ENCODE data around the gene EYS. TPM values are rescaled to one million over a fixed set of nuclear protein-coding genes. Genes with fewer than 3 reads are reported as not detected.
"Not testable (repeated sequence)": the region's sequence is repeated elsewhere in the genome, so short reads cannot be mapped to it uniquely, and the experiment has no call there.

Gene EYS
- total RNA-seq, 2 experiments from 2014 or later = not detected

- H3K4me1 Mint-ChIP-seq (ENCODE audit: low read depth); H3K27me3 Mint-ChIP-seq (ENCODE audit: low read depth); H3K4me3 Mint-ChIP-seq; intact Hi-C loops (cut with micrococcal nuclease); CTCF ChIA-PET; H3K27ac Mint-ChIP-seq; H3K36me3 Mint-ChIP-seq (ENCODE audit: low read depth); DNase-seq: not testable (repeated sequence)
- peaks cover 16% of the 10 kb centered on the region for H3K9me3 Mint-ChIP-seq
Measured at GRCh38 chr6:65002882-65003281, 704.1 kb downstream of the EYS start.

DNA sequence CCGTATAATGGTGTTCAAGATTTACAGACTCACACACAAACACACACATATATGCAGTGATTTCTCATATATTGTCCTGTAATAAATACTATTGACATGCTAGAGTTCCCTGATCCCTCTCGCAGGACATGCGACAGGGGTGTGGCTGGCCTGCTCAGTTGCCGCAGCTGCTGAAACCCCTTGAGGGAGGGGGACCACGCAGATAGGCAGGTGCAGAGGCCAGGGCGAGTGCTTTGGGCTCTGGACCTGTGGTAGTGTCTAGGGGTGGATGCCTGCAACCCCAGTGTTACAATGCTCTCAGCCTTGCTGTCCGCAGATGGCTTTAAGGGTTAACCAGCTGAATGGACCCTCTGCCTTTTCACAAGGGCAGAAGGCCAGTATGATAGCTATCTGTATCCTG is 706.2 kb downstream of the EYS start:
- Mint-ChIP-seq H3K27me3 (ENCODE audit: low read depth) (no peaks in the 10 kb centered on the region), H3K4me3 (no peak overlapping the region), H3K4me1 (ENCODE audit: low read depth) (no peaks in the 10 kb centered on the region), H3K27ac (no peak overlapping the region), H3K9me3 (peaks cover 13% of the 10 kb centered on the region), H3K36me3 (ENCODE audit: low read depth) (no peaks in the 10 kb centered on the region)
- CTCF ChIA-PET = no interaction called here
- intact Hi-C loops (cut with micrococcal nuclease) = no loop called here
- DNase-seq = no peak

- intact Hi-C loops (cut with micrococcal nuclease) = no loop called here
Measured at GRCh38 chr6:64998204-64998603, 708.8 kb downstream of the EYS start.

GRCh38 chr6:64996301-64996700 is 710.7 kb downstream of the EYS start:
- CTCF ChIA-PET = no interaction called here
- DNase-seq = no peak
- no peak overlapping the region for H3K27ac Mint-ChIP-seq
- intact Hi-C loops (cut with micrococcal nuclease) = no loop called here
- H3K4me3 Mint-ChIP-seq = no peak overlapping the region
- no peaks in the 10 kb centered on the region for H3K4me1 Mint-ChIP-seq (ENCODE audit: low read depth)
- peaks cover 8% of the 10 kb centered on the region for H3K9me3 Mint-ChIP-seq
- H3K36me3 Mint-ChIP-seq (ENCODE audit: low read depth) = no peaks in the 10 kb centered on the region
- H3K27me3 Mint-ChIP-seq (ENCODE audit: low read depth) = no peaks in the 10 kb centered on the region

More at GRCh38 chr6:64998204-64998603, 708.8 kb downstream of the EYS start:
- H3K27ac Mint-ChIP-seq = no peak overlapping the region
- no peaks in the 10 kb centered on the region for H3K4me1 Mint-ChIP-seq (ENCODE audit: low read depth)
- no peaks in the 10 kb centered on the region for H3K27me3 Mint-ChIP-seq (ENCODE audit: low read depth)
- no peaks in the 10 kb centered on the region for H3K36me3 Mint-ChIP-seq (ENCODE audit: low read depth)
- H3K4me3 Mint-ChIP-seq = no peak overlapping the region
- CTCF ChIA-PET = no interaction called here
- no peak for DNase-seq
- peaks cover 7% of the 10 kb centered on the region for H3K9me3 Mint-ChIP-seq

DNA sequence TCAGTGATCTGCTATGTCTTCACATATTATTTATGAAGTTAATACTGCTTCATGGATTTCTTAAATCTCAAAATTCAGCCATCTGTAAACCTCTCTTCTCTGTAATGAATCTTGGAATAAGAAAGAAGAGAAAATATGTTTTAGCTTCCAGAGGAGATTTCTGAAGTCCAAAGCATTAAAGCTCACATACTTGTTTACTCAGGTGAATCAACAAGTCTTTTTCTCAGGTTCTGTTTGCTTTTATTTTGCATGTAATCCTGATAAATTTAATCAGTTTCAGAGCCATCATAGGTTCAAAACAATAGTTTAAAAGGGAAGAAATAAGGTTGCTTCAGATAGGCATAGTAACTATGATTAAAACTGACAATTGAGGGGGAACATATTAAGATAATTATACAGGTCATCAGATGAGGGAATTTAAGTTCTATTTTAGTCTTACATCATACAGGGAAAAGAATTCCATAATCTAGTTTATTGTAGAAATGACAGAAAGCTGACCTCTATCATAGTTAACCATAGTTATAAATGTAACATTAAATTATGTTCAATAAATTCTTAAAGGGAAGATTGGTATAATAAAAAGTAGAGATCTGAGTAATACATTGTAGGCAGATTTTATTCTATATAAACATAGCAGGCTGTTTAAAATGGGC is 716.2 kb downstream of the EYS start:
- Mint-ChIP-seq H3K9me3 (peaks cover 4% of the 10 kb centered on the region), H3K36me3 (ENCODE audit: low read depth) (no peaks in the 10 kb centered on the region), H3K4me3 (no peak overlapping the region), H3K27ac (no peak overlapping the region), H3K27me3 (ENCODE audit: low read depth) (no peaks in the 10 kb centered on the region), H3K4me1 (ENCODE audit: low read depth) (no peaks in the 10 kb centered on the region)
- CTCF ChIA-PET = interaction anchor here (1.2 kb wide), 1 partner anchor 22 kb away, joined by 3 read pairs; no protein-coding TSS in a partner anchor
- no peak for DNase-seq
- intact Hi-C loops (cut with micrococcal nuclease) = no loop called here

DNA sequence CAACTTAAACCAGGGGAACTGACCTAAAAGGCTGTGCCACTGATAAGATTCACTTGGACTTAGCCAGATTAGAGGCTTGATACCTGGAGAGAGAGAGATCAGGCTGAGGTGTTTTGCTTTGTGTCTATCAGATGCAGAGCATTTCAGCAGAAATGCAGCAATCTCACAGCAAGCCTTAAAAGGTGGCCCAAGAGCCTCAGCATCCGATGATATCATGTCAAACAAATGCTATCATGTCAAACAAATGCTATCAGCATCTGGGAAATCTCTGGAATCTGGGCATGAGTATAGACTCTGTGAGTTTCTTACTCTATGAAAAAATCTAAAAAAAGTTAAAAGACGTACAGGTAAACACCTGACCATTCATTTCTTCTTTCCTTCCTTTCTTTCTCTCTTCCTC is 718.9 kb downstream of the EYS start:
- Mint-ChIP-seq H3K9me3 (peaks cover 5% of the 10 kb centered on the region), H3K27ac (no peak overlapping the region), H3K36me3 (ENCODE audit: low read depth) (no peaks in the 10 kb centered on the region), H3K27me3 (ENCODE audit: low read depth) (no peaks in the 10 kb centered on the region), H3K4me3 (no peak overlapping the region), H3K4me1 (ENCODE audit: low read depth) (no peaks in the 10 kb centered on the region)
- no peak for DNase-seq
- intact Hi-C loops (cut with micrococcal nuclease) = no loop called here
- CTCF ChIA-PET = no interaction called here

GRCh38 chr6:64987066-64987465 is 720.0 kb downstream of the EYS start:
- no peaks in the 10 kb centered on the region for H3K36me3 Mint-ChIP-seq (ENCODE audit: low read depth)
- no peak for DNase-seq
- CTCF ChIA-PET = interaction anchor here (1.0 kb wide), 1 partner anchor 9 kb away, joined by 3 read pairs; no protein-coding TSS in a partner anchor
- no peak overlapping the region for H3K27ac Mint-ChIP-seq
- peaks cover 2% of the 10 kb centered on the region for H3K9me3 Mint-ChIP-seq
- no peak overlapping the region for H3K4me3 Mint-ChIP-seq
- intact Hi-C loops (cut with micrococcal nuclease) = no loop called here
- H3K27me3 Mint-ChIP-seq (ENCODE audit: low read depth) = no peaks in the 10 kb centered on the region
- H3K4me1 Mint-ChIP-seq (ENCODE audit: low read depth) = no peaks in the 10 kb centered on the region

DNA sequence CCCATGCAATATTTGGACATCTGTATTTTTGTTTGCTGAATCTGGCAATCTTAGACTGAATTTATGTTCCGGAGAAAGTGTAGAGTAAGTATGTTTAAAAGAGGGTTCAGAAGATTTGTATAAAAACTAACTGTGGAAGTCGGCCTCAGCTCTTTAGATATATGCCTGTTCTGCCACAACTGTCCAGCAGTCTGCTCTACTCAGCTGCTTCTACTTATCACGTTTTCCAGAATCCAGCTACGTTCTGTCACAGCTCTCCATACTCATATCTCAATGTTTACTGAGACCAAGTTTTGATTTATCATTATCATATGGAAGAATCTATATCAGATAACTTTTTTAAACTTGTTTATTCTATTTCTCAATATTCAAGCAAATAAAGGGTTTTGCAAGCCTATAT is 721.3 kb downstream of the EYS start:
- CTCF ChIA-PET = no interaction called here
- no peaks in the 10 kb centered on the region for H3K4me1 Mint-ChIP-seq (ENCODE audit: low read depth)
- H3K9me3 Mint-ChIP-seq = peaks cover 3% of the 10 kb centered on the region
- H3K27me3 Mint-ChIP-seq (ENCODE audit: low read depth) = no peaks in the 10 kb centered on the region
- intact Hi-C loops (cut with micrococcal nuclease) = no loop called here
- H3K36me3 Mint-ChIP-seq (ENCODE audit: low read depth) = no peaks in the 10 kb centered on the region
- DNase-seq = no peak
- no peak overlapping the region for H3K27ac Mint-ChIP-seq
- no peak overlapping the region for H3K4me3 Mint-ChIP-seq

- no peaks in the 10 kb centered on the region for H3K36me3 Mint-ChIP-seq (ENCODE audit: low read depth)
- peaks cover 3% of the 10 kb centered on the region for H3K9me3 Mint-ChIP-seq
- CTCF ChIA-PET = interaction anchor here (0.7 kb wide), 1 partner anchor 269 kb away, joined by 4 read pairs; no protein-coding TSS in a partner anchor
- no peaks in the 10 kb centered on the region for H3K27me3 Mint-ChIP-seq (ENCODE audit: low read depth)
- H3K27ac Mint-ChIP-seq = no peak overlapping the region
- no peak overlapping the region for H3K4me3 Mint-ChIP-seq
- intact Hi-C loops (cut with micrococcal nuclease) = no loop called here
- no peaks in the 10 kb centered on the region for H3K4me1 Mint-ChIP-seq (ENCODE audit: low read depth)
- DNase-seq = no peak
Measured at GRCh38 chr6:64984948-64985347, 722.1 kb downstream of the EYS start.

- no peak overlapping the region for H3K27ac Mint-ChIP-seq
- H3K4me1 Mint-ChIP-seq (ENCODE audit: low read depth) = no peaks in the 10 kb centered on the region
- H3K36me3 Mint-ChIP-seq (ENCODE audit: low read depth) = no peaks in the 10 kb centered on the region
- CTCF ChIA-PET = no interaction called here
- DNase-seq = no peak
- H3K27me3 Mint-ChIP-seq (ENCODE audit: low read depth) = no peaks in the 10 kb centered on the region
- intact Hi-C loops (cut with micrococcal nuclease) = no loop called here
- H3K4me3 Mint-ChIP-seq = no peak overlapping the region
- peaks cover 7% of the 10 kb centered on the region for H3K9me3 Mint-ChIP-seq
Measured at GRCh38 chr6:64983089-64983488, 723.9 kb downstream of the EYS start.

- no peak for DNase-seq
- no peaks in the 10 kb centered on the region for H3K27me3 Mint-ChIP-seq (ENCODE audit: low read depth)
- no peaks in the 10 kb centered on the region for H3K4me1 Mint-ChIP-seq (ENCODE audit: low read depth)
- CTCF ChIA-PET = no interaction called here
- intact Hi-C loops (cut with micrococcal nuclease) = no loop called here
- no peak overlapping the region for H3K4me3 Mint-ChIP-seq
- no peaks in the 10 kb centered on the region for H3K36me3 Mint-ChIP-seq (ENCODE audit: low read depth)
- peaks cover 2% of the 10 kb centered on the region for H3K9me3 Mint-ChIP-seq
- no peak overlapping the region for H3K27ac Mint-ChIP-seq
Measured at GRCh38 chr6:64973142-64973541, 733.9 kb downstream of the EYS start.

DNA sequence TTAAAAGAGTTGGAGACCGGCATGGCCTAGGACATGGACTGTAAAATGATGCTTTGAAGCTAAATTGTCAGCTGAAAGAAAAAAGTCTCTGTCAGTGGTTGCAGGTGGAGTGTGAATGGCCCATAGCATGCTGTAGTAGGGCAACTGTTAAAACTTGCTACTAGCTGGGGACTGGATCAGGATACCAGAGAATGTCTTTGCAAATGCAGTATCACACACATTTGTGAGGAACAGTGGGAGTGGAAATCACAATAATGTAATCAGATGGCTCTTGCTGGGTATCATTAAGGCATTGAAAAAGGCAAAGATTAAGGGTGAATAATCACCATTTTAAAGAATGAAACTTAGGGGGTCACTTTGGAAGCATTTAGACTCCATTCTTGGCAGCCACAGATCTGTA is 737.9 kb downstream of the EYS start:
- intact Hi-C loops (cut with micrococcal nuclease) = no loop called here
- Mint-ChIP-seq H3K9me3 (peaks cover 4% of the 10 kb centered on the region), H3K27ac (no peak overlapping the region), H3K4me3 (no peak overlapping the region), H3K27me3 (ENCODE audit: low read depth) (no peaks in the 10 kb centered on the region), H3K4me1 (ENCODE audit: low read depth) (no peaks in the 10 kb centered on the region), H3K36me3 (ENCODE audit: low read depth) (no peaks in the 10 kb centered on the region)
- CTCF ChIA-PET = interaction anchor here (0.9 kb wide), 1 partner anchor 21 kb away, joined by 3 read pairs; no protein-coding TSS in a partner anchor
- no peak for DNase-seq

- no peak for DNase-seq
- H3K4me3 Mint-ChIP-seq = no peak overlapping the region
- CTCF ChIA-PET = no interaction called here
- H3K36me3 Mint-ChIP-seq (ENCODE audit: low read depth) = no peaks in the 10 kb centered on the region
- no peak overlapping the region for H3K27ac Mint-ChIP-seq
- H3K9me3 Mint-ChIP-seq = peaks cover 6% of the 10 kb centered on the region
- no peaks in the 10 kb centered on the region for H3K4me1 Mint-ChIP-seq (ENCODE audit: low read depth)
- intact Hi-C loops (cut with micrococcal nuclease) = no loop called here
- H3K27me3 Mint-ChIP-seq (ENCODE audit: low read depth) = no peaks in the 10 kb centered on the region
Measured at GRCh38 chr6:64955435-64955848, 751.6 kb downstream of the EYS start.

Data from activated naive CD4-positive, alpha-beta T cell treated with anti-CD3 and anti-CD28 coated beads for 36 hours (primary cell).